Parathyroid adenoma (tissue), 2 donors: ENCODE data around the gene NCOA7.

Experiments
- H2AFZ ChIP-seq: fragments of 300-600 bp; sonication (generic); one replicate; pipeline ENCODE4 v1.7.0; 2017; ENCODE audit warnings: antibody characterized with exemption, mild to moderate bottlenecking
- H3K27ac ChIP-seq: fragments of 300-600 bp; sonication (generic); one replicate; pipeline ENCODE4 v1.7.0; 2017
- H3K27me3 ChIP-seq: fragments of 300-600 bp; sonication (generic); one replicate; pipeline ENCODE4 v1.7.0; 2017; ENCODE audit warnings: low read length; ENCODE audit not compliant: control insufficient read depth, insufficient read depth
- H3K36me3 ChIP-seq: fragments of 300-600 bp; sonication (generic); one replicate; pipeline ENCODE4 v1.7.0; 2017; ENCODE audit warnings: low read length; ENCODE audit not compliant: control insufficient read depth, insufficient read depth
- H3K4me1 ChIP-seq: fragments of 300-600 bp; sonication (generic); one replicate; pipeline ENCODE4 v1.7.0; 2017; ENCODE audit warnings: control low read depth
- H3K4me2 ChIP-seq: fragments of 300-600 bp; sonication (generic); one replicate; pipeline ENCODE4 v1.7.0; 2017; ENCODE audit warnings: low read length
- H3K4me3 ChIP-seq: fragments of 300-600 bp; sonication (generic); one replicate; pipeline ENCODE4 v1.7.0; 2017; ENCODE audit warnings: low read depth, low read length
- H3K79me2 ChIP-seq: fragments of 300-600 bp; sonication (generic); one replicate; pipeline ENCODE4 v1.7.0; 2017; ENCODE audit warnings: control low read depth
- H3K9ac ChIP-seq: fragments of 300-600 bp; sonication (generic); one replicate; pipeline ENCODE4 v1.7.0; 2017; ENCODE audit warnings: mild to moderate bottlenecking
- H3K9me3 ChIP-seq: fragments of 300-600 bp; sonication (generic); one replicate; pipeline ENCODE4 v1.7.0; 2017; ENCODE audit warnings: low read length; ENCODE audit not compliant: control insufficient read depth
- CTCF ChIP-seq: fragments of 300-600 bp; sonication (generic); IDR thresholded peaks from one replicate; pipeline ENCODE4 v1.7.0; 2017; ENCODE audit warnings: antibody characterized with exemption, mild to moderate bottlenecking
- donor health status: primary hyperparathyroidism.

NCOA7 gene

GRCh38 chr6:125829433-125829832 lies 38.7 kb downstream of the NCOA7 start:
- Histone ChIP-seq H3K4me2 (no peak overlapping the region), H3K79me2 (no peaks in the 10 kb centered on the region), H3K27ac (no peak overlapping the region), H3K9ac (no peak overlapping the region), H2AFZ (no peak overlapping the region), H3K4me1 (no peaks in the 10 kb centered on the region), H3K9me3 (no peaks in the 10 kb centered on the region), H3K27me3 (no peaks in the 10 kb centered on the region), H3K36me3 (no peaks in the 10 kb centered on the region), H3K4me3 (no peak overlapping the region)
- no peak for TF ChIP-seq CTCF

- Histone ChIP-seq H3K79me2 (no peaks in the 10 kb centered on the region), H3K27me3 (no peaks in the 10 kb centered on the region), H3K9ac (no peak overlapping the region), H3K9me3 (no peaks in the 10 kb centered on the region), H2AFZ (no peak overlapping the region), H3K4me2 (no peak overlapping the region), H3K4me1 (peaks cover 3% of the 10 kb centered on the region), H3K27ac (no peak overlapping the region), H3K4me3 (no peak overlapping the region), H3K36me3 (no peaks in the 10 kb centered on the region)
- no peak for TF ChIP-seq CTCF
Measured at GRCh38 chr6:125831659-125832058, 40.9 kb downstream of the NCOA7 start.

GRCh38 chr6:125832391-125833117 lies 41.8 kb downstream of the NCOA7 start:
- peak overlapping the region; percentile 3 for H3K27ac ChIP-seq
- H3K79me2 ChIP-seq, result no peaks in the 10 kb centered on the region
- H3K9ac ChIP-seq, result no peak overlapping the region
- no peak overlapping the region for H3K4me2 ChIP-seq
- no peak overlapping the region for H3K4me3 ChIP-seq
- TF ChIP-seq CTCF, result no peak
- H3K36me3 ChIP-seq, result no peaks in the 10 kb centered on the region
- H3K9me3 ChIP-seq, result no peaks in the 10 kb centered on the region
- H3K4me1 ChIP-seq, result peaks cover 3% of the 10 kb centered on the region
- H2AFZ ChIP-seq, result no peak overlapping the region
- no peaks in the 10 kb centered on the region for H3K27me3 ChIP-seq

GRCh38 chr6:125834348-125834747 lies 43.6 kb downstream of the NCOA7 start:
- peak overlapping the region; percentile 71 for H3K27ac ChIP-seq
- H3K27me3 ChIP-seq, result no peaks in the 10 kb centered on the region
- peaks cover 3% of the 10 kb centered on the region for H3K4me1 ChIP-seq
- no peaks in the 10 kb centered on the region for H3K36me3 ChIP-seq
- H3K79me2 ChIP-seq, result peaks cover 4% of the 10 kb centered on the region
- no peak for TF ChIP-seq CTCF
- H3K9me3 ChIP-seq, result no peaks in the 10 kb centered on the region
- no peak overlapping the region for H3K9ac ChIP-seq
- no peak overlapping the region for H3K4me2 ChIP-seq
- H3K4me3 ChIP-seq, result no peak overlapping the region
- H2AFZ ChIP-seq, result no peak overlapping the region

- Histone ChIP-seq H3K4me3 (no peak overlapping the region), H2AFZ (no peak overlapping the region), H3K27ac (peak overlapping the region; percentile 71), H3K9me3 (no peaks in the 10 kb centered on the region), H3K36me3 (no peaks in the 10 kb centered on the region), H3K79me2 (peaks cover 5% of the 10 kb centered on the region), H3K9ac (no peak overlapping the region), H3K4me2 (no peak overlapping the region), H3K27me3 (no peaks in the 10 kb centered on the region), H3K4me1 (peaks cover 3% of the 10 kb centered on the region)
- TF ChIP-seq CTCF, result no peak
Measured at GRCh38 chr6:125835221-125835744, 44.5 kb downstream of the NCOA7 start.
